SK-N-SH (cell line): Measurements from ENCODE around the gene NTM.

ENCODE experiments used
- FOXJ3 ChIP-seq: sonication (generic); formaldehyde crosslinking; IDR thresholded peaks from 2 replicates; pipeline ENCODE4 v1.5.1; 2020; ENCODE audit warnings: mild to moderate bottlenecking, missing genetic modification reagents
- GABPA ChIP-seq: IDR thresholded peaks from 2 replicates; pipeline ENCODE4 v1.4.0; 2012; ENCODE audit warnings: low read depth, mild to moderate bottlenecking
- POLR2AphosphoS5 ChIP-seq: IDR thresholded peaks from 2 replicates; pipeline ENCODE4 v1.6.1; 2012; ENCODE audit warnings: low read depth, low read length
- RCOR1 ChIP-seq: fragments of 150-350 bp; IDR thresholded peaks from 2 replicates; pipeline ENCODE4 v1.6.1; 2017; ENCODE audit warnings: antibody characterized with exemption, low read length
- RFX5 ChIP-seq: IDR thresholded peaks from 2 replicates; pipeline ENCODE4 v1.6.1; 2012; ENCODE audit warnings: mild to moderate bottlenecking, improper control_type of control experiment, low read length
- SIN3A ChIP-seq: IDR thresholded peaks from 2 replicates; pipeline ENCODE4 v1.6.1; 2012; ENCODE audit warnings: low read depth, mild to moderate bottlenecking, low read length, moderate library complexity, borderline replicate concordance
- YY1 ChIP-seq: IDR thresholded peaks from 2 replicates; pipeline ENCODE4 v1.4.0; 2012; ENCODE audit warnings: low read depth, mild to moderate bottlenecking
- TF ChIP-seq, protein P1 (sequence below): fragments of 200-600 bp; sonication (generic); IDR thresholded peaks from 2 replicates; pipeline ENCODE4 v1.6.1; 2017; ENCODE audit warnings: antibody characterized with exemption, mild to moderate bottlenecking, moderate library complexity
- TF ChIP-seq, protein P2 (sequence below): fragments of 150-350 bp; IDR thresholded peaks from 2 replicates; pipeline ENCODE4 v1.6.1; 2016; ENCODE audit warnings: mild to moderate bottlenecking, low read depth, low read length

DNA sequence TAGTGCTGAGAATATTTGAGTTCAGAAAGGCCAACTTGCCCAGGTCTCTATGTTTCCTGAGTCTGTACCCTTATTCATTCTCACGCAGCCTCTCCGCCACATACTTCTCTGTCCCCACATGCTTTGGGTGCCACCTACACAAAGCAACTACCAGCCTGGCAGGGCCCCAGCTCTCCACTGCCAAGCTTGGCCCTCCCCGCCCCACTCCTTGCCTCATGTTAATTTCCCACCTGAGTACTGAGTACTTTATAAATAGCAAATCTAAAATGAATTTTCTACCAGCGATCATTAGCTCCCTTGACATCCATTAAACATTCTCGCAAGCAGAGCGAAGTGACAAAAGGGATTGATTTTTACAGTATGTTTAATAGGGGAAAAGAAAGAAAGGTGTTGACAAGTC, 20.8 kb downstream of the NTM start:
- TF ChIP-seq, protein P1, sequence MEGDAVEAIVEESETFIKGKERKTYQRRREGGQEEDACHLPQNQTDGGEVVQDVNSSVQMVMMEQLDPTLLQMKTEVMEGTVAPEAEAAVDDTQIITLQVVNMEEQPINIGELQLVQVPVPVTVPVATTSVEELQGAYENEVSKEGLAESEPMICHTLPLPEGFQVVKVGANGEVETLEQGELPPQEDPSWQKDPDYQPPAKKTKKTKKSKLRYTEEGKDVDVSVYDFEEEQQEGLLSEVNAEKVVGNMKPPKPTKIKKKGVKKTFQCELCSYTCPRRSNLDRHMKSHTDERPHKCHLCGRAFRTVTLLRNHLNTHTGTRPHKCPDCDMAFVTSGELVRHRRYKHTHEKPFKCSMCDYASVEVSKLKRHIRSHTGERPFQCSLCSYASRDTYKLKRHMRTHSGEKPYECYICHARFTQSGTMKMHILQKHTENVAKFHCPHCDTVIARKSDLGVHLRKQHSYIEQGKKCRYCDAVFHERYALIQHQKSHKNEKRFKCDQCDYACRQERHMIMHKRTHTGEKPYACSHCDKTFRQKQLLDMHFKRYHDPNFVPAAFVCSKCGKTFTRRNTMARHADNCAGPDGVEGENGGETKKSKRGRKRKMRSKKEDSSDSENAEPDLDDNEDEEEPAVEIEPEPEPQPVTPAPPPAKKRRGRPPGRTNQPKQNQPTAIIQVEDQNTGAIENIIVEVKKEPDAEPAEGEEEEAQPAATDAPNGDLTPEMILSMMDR: no peak
- no peak for TF ChIP-seq FOXJ3
- TF ChIP-seq RFX5: no peak
- no peak for TF ChIP-seq SIN3A
- TF ChIP-seq POLR2AphosphoS5: no peak
- no peak for TF ChIP-seq GABPA
- TF ChIP-seq YY1: no peak
- TF ChIP-seq, protein P2, sequence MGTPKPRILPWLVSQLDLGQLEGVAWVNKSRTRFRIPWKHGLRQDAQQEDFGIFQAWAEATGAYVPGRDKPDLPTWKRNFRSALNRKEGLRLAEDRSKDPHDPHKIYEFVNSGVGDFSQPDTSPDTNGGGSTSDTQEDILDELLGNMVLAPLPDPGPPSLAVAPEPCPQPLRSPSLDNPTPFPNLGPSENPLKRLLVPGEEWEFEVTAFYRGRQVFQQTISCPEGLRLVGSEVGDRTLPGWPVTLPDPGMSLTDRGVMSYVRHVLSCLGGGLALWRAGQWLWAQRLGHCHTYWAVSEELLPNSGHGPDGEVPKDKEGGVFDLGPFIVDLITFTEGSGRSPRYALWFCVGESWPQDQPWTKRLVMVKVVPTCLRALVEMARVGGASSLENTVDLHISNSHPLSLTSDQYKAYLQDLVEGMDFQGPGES: no peak
- no peak for TF ChIP-seq RCOR1
